GM18526 (cell line): ENCODE measurements around the gene RFX2.

Experiments used
- POLR2A ChIP-seq: IDR thresholded peaks from 3 replicates; pipeline ENCODE4 v1.6.1; 2011; ENCODE audit not compliant: insufficient read length; ENCODE audit errors: extremely low read depth

The RFX2 gene

DNA sequence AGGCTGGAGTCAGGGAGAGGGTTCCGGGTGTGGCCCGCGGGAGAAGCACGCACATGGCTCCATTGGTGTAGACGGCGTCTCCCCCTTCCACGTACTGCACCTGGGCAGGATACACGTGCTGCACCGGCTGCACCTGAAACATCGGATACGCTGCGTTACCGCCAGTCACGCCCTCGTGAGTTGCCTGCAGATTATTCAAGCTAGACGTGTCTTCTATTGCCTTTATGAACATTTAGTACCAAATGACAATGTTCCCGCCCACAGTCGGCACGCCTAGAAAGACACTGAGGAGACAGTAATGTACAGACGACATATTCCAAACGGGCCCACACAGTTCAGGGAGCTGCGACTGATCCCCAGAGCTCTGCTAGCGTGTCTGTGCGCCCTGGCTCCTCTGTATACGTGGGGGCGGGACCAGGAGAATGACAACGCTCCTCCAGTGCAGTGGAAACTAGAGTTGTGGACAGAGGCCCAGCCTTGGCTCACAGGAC lies 68.3 kb downstream of the RFX2 start:
- TF ChIP-seq POLR2A, result no peak

DNA sequence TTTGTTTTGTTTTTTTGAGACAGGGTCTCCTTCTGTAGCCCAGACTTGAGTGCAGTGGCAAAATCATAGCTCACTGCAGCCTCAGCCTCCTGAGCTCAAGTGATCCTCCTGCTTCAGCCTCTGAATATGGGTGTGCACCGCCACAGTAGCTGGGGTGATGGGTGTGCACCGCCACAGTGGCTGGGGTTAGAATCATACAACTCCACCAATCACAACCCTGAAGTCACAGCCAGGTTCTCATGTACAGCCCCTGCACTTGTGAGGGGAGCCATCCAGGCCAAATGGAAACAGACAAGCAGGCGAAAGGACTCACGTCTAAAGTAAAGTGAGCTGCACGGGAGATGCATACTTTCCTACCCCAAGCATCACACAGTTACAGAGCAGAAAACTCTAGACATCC lies 69.2 kb downstream of the RFX2 start:
- no peak for TF ChIP-seq POLR2A

DNA sequence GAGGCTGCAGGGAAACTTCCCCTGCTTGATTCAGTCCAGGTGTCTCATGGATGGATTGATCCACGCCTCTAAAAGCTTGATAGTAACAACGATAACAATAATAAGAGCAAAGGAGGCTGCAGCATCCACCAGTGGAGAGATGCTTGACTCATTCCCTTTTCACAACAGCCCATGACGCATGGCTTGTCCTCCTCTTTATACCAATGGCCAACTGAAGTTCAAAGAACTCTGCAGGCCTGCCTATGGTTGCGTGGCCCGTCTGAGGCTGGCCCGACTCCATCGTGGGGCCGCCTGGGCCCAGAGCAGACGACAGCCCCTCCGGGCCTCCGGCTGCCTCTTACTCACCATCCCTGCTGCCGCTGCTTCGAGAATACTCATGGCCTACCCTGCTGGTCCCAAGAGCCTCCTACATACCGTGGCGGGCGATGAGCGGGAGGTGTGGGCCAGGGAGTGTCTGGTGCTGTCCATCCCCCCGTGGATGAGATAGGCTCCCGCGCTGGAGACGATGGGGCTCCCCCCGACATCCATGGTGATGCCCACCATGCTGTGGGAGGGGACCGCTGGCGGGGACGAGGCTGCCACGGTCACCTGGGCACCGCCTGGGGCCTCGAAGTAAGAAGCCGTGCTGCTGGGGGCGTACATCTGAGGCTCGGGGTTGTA lies 70.6 kb downstream of the RFX2 start:
- no peak for TF ChIP-seq POLR2A

DNA sequence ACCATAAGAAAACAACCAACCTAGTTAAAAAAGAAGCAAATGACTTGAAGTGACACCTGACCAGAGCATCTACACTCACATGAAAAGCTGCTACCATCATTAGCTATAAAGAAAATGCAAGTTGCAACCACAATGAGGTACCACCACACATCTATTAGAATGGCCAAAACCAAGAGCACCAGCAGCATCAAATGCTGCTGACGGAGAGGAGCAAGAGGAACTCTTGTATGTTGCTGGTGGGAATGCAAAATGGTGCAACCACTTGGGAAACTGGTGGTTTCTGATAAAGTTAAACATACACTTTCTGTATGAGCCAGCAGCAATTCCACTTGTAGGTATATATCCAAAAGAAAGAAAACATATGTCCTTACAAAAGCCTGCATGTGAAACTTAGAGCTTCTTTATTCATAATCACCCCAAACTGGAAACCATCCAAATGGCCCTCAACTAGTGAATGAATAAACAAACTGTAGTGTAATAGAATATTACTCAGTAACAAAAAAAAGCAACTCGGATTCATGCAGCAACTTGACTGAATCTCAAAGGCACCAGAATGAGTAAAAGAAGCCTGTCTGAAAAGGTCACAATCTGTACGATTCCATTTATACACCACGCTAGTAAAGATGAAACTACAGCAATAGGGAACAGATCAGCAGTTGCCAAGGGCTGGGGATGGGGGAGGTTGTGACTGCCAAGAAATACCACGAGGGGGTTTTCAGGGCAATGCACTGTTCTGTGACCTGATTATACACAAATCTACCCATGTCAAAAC lies 71.5 kb downstream of the RFX2 start:
- no peak for TF ChIP-seq POLR2A

DNA sequence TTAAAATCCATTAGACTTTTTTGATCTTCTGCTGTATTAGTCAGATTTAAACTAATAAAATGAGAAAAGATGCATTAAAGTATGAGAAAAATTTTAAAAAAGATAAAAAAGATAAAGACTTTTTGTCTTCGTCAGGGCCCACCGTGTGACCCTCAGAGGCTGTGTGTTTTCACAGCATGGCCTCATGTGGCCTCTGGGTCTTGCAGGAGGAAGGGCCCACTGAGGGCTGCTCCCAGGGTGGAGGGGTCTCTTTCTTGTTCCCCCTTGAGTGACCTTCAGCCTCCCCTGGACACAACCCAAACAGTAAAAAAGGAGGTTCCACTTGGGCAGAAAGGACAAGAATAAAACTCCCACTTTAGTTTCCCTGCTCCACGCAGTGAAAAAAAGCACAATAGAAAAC lies 75.3 kb downstream of the RFX2 start:
- TF ChIP-seq POLR2A, result no peak

DNA sequence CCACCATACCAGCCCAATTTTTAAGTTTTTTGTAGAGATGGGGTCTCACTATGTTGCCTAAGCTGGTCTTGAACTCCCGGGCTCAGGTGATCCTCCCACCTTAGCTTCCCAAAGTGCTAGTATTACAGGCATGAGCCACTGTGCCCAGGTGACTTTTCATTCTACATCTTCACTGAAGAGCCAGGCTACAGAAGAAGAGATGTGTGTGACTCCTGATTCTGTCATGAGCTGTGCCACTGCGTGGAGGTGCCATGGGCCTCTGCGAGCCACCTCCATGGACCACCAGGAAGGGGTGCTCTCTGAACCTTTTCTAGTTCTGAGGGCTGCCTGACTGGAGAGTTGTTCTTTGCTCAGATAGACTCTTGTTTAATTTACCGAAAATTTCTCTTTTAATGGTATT lies 75.8 kb downstream of the RFX2 start:
- no peak for TF ChIP-seq POLR2A

DNA sequence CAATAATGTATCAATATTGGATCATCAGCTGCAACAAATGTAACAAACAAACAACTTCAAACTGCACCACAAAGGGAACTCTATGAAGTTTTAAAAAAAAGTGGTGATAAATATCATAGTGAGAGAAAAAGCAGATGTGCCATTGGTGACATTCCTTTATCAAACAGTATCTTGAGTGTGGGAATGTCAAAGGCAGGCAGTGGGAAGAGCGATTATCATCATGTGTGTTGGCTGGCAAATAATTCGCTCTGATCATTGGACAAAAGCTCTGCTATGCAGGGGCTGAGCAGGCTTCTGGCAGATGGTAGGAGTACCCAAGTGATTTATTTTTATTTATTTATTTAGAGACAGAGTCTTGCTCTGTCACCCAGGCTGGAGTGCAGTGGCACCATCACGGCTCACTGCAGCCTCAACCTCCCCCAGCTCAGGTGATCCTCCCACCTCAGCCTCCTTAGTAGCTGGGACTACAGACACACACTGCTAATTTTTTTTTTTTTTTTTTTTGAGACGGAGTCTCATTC lies 76.5 kb downstream of the RFX2 start:
- no peak for TF ChIP-seq POLR2A

DNA sequence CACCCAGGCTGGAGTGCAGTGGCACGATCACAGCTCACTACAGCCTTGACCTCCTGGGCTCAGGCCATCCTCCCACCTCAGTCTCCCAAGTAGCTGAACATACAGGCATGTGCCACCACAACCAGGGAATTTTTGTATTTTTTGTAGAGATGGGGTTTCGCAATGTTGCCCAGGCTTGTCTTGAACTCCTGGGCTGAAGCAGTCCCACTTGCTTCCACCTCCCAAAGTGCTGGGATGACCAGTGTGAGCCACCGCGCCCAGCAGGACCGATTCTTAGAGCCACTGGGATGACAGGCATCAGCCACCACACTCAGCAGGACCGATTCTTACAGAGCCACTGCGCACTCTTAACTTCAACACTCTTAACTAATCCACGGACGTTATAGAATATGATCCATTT lies 77.5 kb downstream of the RFX2 start:
- no peak for TF ChIP-seq POLR2A

DNA sequence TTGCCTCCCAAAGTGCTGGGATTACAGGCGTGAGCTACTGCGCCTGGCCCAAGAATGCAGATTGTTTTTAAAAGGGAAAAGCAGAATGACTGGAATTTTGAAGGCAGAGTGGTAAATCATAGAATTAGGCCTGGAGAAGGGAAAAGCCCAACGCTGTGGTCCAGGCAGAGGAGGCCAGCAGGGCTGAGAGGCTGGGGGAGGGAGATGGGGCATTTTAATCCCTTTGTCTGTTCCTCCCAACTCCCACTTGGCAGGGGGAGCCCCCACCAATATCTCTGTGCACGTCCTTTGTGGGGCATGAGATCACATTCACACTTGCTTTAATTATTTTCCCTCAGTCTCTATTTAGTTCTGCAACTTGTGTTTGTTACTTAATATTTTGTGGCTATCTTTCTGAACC lies 77.9 kb downstream of the RFX2 start:
- TF ChIP-seq POLR2A, result no peak

DNA sequence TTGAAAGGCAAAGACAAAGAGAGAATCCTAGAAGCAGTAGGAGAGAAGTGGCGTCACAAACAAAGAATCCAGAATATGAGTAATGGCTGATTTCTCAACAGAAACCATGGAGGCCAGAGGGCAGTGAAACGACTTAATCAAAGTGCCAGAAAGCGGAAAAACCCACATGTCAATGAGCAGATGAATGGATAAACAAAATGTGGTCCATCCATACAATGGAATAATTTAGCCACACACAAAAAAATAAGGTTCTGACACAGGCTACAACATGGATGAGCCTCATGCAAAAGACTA lies 80.1 kb downstream of the RFX2 start:
- no peak for TF ChIP-seq POLR2A

DNA sequence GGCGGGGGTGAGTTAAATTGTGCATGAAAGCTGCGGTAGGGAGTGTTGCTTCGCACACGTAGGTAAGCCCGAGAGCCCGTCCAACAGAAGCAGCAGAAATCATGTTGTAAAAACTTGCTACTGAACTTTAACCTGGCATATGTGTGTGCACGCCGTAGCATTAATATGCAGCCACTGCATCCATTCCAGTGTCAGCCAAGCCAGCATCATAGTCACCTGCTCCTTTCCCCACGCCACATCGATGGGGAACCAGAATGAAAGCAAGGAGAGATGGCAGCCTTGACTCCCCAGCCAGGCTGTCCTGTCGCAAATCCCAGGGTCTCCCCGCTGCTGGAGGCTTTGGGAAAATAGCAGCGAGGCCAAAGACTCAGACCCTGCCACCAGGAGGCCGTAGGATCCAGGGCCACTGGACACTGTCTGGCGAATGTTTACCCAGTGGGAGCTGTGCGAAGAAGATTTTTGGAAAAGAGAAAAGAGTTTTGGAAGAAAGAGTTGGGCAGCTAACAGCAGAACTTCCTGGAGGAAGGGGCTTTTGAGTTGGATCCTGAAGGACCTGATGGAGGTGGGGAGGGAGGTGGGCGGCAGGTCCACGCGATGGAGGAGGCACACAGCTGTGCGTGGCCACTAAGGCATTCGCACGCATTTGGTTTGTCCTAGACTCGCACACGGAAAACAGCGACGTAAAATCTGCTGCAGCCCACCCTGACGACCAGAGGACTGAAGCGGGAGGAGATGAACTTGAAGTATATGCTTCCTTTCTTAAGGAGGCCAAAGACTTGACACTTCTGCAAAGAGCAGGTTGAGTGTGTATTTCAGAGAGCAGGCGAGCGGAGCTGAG lies 83.7 kb downstream of the RFX2 start:
- no peak for TF ChIP-seq POLR2A

DNA sequence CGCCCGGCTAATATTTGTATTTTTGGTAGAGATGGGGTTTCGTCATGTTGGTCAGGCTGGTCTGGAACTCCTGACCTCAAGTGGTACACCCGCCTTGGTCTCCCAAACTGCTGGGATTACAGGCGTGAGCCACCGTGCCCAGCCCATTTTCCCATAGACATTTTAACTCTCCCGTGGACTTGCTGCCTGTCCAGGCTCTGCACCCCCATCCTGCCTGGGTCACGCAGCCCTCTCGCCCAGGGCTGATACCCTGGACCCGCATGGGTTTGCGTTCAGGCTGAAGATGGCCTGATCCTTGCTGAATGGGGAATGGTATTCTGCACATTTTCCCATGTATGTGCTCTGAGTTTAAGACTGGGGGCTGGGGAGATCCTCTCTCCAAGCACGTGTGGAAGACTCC lies 86.4 kb downstream of the RFX2 start:
- TF ChIP-seq POLR2A, result no peak

DNA sequence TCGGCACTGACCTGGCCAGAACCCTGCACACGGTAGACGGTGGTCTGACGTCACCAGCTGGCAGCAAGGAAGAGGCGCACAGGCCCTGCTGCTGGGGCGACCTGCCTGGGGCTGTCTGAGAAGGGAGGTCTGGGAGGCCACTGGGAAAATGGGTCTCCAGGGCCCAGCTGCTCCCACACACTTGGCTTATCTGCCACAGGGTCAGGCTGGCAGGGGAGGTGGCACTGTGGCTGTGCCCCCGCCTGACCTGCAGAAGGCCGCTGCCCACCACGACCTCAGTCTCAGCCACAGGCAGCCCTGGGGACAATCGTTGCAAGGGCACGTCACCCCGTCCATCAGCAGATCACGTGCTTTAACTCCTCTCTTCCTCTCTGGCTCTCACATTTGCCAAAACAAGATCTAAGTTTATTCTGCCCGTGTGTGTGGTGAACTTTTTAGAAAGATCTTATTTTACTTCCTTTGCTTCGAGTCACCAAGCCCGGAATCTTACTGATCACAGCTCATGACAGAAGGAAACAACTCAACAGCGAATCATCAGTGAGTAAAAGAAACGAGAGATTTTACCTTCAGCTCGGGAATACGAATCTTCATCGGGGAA lies 87.1 kb downstream of the RFX2 start:
- no peak for TF ChIP-seq POLR2A

DNA sequence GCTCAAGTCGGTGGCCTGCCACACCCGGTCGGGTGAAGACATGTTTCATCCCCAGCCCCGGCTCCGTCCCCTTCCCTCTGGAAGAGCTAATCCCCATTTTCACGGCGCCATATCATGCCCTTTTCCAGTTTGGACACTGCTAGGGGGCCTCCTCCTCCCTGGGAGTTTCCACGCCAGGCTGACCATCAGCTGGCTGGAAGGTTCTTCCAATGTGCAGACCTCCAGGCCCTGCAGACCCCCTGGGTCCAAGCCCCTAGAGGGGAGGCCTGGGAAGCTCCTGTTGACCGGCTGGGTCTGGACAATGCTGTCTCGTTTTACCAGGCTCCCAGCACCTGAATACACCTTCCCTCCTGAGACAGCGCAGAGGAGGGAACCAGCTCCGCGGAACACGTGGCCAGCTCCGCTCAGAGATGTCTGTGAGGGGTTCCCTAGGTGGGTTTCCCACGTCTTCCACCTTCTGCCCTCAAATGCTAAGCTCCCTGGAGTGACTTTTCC lies 87.7 kb downstream of the RFX2 start:
- TF ChIP-seq POLR2A, result no peak

DNA sequence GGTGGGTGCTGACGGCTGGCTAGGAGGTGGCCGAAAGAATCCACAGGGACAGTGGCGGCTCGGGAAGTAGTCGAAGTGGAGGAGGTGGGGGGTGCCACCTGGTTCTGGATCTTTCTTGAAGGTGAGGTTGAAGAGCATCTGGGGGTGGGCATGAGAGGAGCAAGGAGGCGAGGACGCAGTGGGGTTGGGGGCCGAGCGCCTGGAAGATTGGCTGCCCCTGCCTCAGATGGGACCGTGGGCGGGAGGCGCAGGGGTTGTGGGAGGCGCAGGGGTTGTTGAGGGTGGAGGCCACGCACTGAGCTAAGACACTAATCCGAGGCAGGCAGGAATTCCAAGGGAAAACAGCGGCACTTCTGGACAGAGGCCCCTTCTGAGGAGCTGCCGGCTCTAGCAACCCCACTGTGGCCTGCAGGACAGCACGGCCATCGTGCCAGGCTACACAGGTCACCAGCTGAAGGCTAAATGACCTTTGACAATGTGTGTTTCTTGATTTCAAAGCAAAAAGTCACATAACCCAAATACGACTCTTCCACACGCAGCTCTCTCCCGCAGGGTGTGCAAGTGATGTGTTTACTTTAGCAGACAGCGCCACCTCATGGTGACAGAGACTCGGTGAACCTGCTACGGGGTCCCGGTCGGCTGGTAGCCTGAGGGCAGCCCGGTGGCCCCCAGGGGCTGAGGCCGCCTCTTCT lies 88.3 kb downstream of the RFX2 start:
- no peak for TF ChIP-seq POLR2A
